ENCODE results near the gene APBA2. TPM values are rescaled to one million over a fixed set of nuclear protein-coding genes. Genes with fewer than 3 reads are reported as not detected.

Gene APBA2
- total RNA-seq, 1 experiment from 2014 or later = not detected

GRCh38 chr15:29126821-29127461 is 241.2 kb downstream of the APBA2 start:
- no peaks in the 10 kb centered on the region for H3K4me1 Mint-ChIP-seq (ENCODE audit: low read depth, unreplicated experiment)
- BruUV-seq (replicated peaks) = no TSS peak
- Histone ChIP-seq H3K36me3 (ENCODE audit: control insufficient read depth, insufficient read depth, low read length) (no peaks in the 10 kb centered on the region), H3K4me3 (ENCODE audit: low read depth, low read length) (no peak overlapping the region), H3K27me3 (replicated peaks; ENCODE audit: control insufficient read depth, insufficient read depth, low read length) (no peaks in the 10 kb centered on the region), H3K9me3 (no peaks in the 10 kb centered on the region), H3K4me1 (no peaks in the 10 kb centered on the region)
- H3K27me3 Mint-ChIP-seq (ENCODE audit: insufficient read depth, unreplicated experiment) = peaks cover 4% of the 10 kb centered on the region
- DNase-seq = no peak
- H3K4me3 Mint-ChIP-seq (ENCODE audit: unreplicated experiment) = no peak overlapping the region
- intact Hi-C loops (cut with micrococcal nuclease; ENCODE audit: unreplicated experiment) = no loop called here
- H3K36me3 Mint-ChIP-seq (ENCODE audit: insufficient read depth, unreplicated experiment) = no peaks in the 10 kb centered on the region
- no peak overlapping the region for H3K27ac Mint-ChIP-seq (ENCODE audit: unreplicated experiment)
- POLR2A ChIA-PET = no interaction called here
- H3K9me3 Mint-ChIP-seq (ENCODE audit: unreplicated experiment) = no peaks in the 10 kb centered on the region
- CTCF ChIA-PET = no interaction called here
- peak; percentile 7 to 30 for TF ChIP-seq CTCF (IDR thresholded peaks at IDR 0.05; ENCODE audit: insufficient read depth in 1 of 2, low read depth in 1 of 2, low read length in 1 of 2, severe bottlenecking in 1 of 2, unreplicated experiment in 1 of 2)

GRCh38 chr15:29127506-29128430 is 242.0 kb downstream of the APBA2 start:
- no peaks in the 10 kb centered on the region for H3K9me3 ChIP-seq
- intact Hi-C loops (cut with micrococcal nuclease; ENCODE audit: unreplicated experiment) = no loop called here
- POLR2A ChIA-PET = no interaction called here
- H3K36me3 Mint-ChIP-seq (ENCODE audit: insufficient read depth, unreplicated experiment) = no peaks in the 10 kb centered on the region
- H3K9me3 Mint-ChIP-seq (ENCODE audit: unreplicated experiment) = no peaks in the 10 kb centered on the region
- no peaks in the 10 kb centered on the region for H3K27me3 ChIP-seq (replicated peaks; ENCODE audit: control insufficient read depth, insufficient read depth, low read length)
- BruUV-seq (replicated peaks) = no TSS peak
- no peaks in the 10 kb centered on the region for H3K36me3 ChIP-seq (ENCODE audit: control insufficient read depth, insufficient read depth, low read length)
- H3K4me3 Mint-ChIP-seq (ENCODE audit: unreplicated experiment) = no peak overlapping the region
- H3K4me3 ChIP-seq (ENCODE audit: low read depth, low read length) = no peak overlapping the region
- CTCF ChIA-PET = no interaction called here
- TF ChIP-seq CTCF (IDR thresholded peaks at IDR 0.05; ENCODE audit: insufficient read depth in 1 of 2, low read depth in 1 of 2, low read length in 1 of 2, severe bottlenecking in 1 of 2, unreplicated experiment in 1 of 2) = peak in 1 of 2 experiments; percentile 5
- no peaks in the 10 kb centered on the region for H3K4me1 ChIP-seq
- H3K4me1 Mint-ChIP-seq (ENCODE audit: low read depth, unreplicated experiment) = no peaks in the 10 kb centered on the region
- no peak for DNase-seq
- H3K27ac Mint-ChIP-seq (ENCODE audit: unreplicated experiment) = no peak overlapping the region
- H3K27me3 Mint-ChIP-seq (ENCODE audit: insufficient read depth, unreplicated experiment) = peaks cover 4% of the 10 kb centered on the region

GRCh38 chr15:29128671-29129070 is 242.9 kb downstream of the APBA2 start:
- no peak for DNase-seq
- Mint-ChIP-seq H3K27me3 (ENCODE audit: insufficient read depth, unreplicated experiment) (peaks cover 4% of the 10 kb centered on the region), H3K4me3 (ENCODE audit: unreplicated experiment) (no peak overlapping the region), H3K36me3 (ENCODE audit: insufficient read depth, unreplicated experiment) (no peaks in the 10 kb centered on the region), H3K4me1 (ENCODE audit: low read depth, unreplicated experiment) (no peaks in the 10 kb centered on the region), H3K9me3 (ENCODE audit: unreplicated experiment) (no peaks in the 10 kb centered on the region), H3K27ac (ENCODE audit: unreplicated experiment) (no peak overlapping the region)
- POLR2A ChIA-PET = no interaction called here
- no peaks in the 10 kb centered on the region for H3K9me3 ChIP-seq
- no peaks in the 10 kb centered on the region for H3K4me1 ChIP-seq
- BruUV-seq (replicated peaks) = no TSS peak
- intact Hi-C loops (cut with micrococcal nuclease; ENCODE audit: unreplicated experiment) = no loop called here
- no peak for TF ChIP-seq CTCF (IDR thresholded peaks at IDR 0.05; ENCODE audit: insufficient read depth in 1 of 2, low read depth in 1 of 2, low read length in 1 of 2, severe bottlenecking in 1 of 2, unreplicated experiment in 1 of 2)
- no peaks in the 10 kb centered on the region for H3K27me3 ChIP-seq (replicated peaks; ENCODE audit: control insufficient read depth, insufficient read depth, low read length)
- no peak overlapping the region for H3K4me3 ChIP-seq (ENCODE audit: low read depth, low read length)
- H3K36me3 ChIP-seq (ENCODE audit: control insufficient read depth, insufficient read depth, low read length) = no peaks in the 10 kb centered on the region
- CTCF ChIA-PET = interaction anchor here (1.2 kb wide), 1 partner anchor 25 kb away, joined by 5 read pairs; no protein-coding TSS in a partner anchor
